Endothelial cell of umbilical vein (primary cell): ENCODE data around the gene YEATS4. TPM values are rescaled to one million over a fixed set of nuclear protein-coding genes. Genes with fewer than 3 reads are reported as not detected.

Source experiments
- BruUV-seq: library from RNA; stranded (reverse); fragments of 400-500 nt; replicated peaks from 2 replicates; lab custom pipeline; 2021; lab: Mats Ljungman, UMichigan
- CTCF ChIA-PET: fragments of 300-600, 350-600 bp; sonication (Branson Sonifier 250); formaldehyde crosslinking; loops from one replicate; lab custom pipeline; 2021; ENCODE audit warnings: antibody characterized with exemption, inconsistent platforms; lab: Charles Lee
- POLR2A ChIA-PET: fragments of 300-600, 350-600 bp; sonication (Branson Sonifier 250); formaldehyde crosslinking; loops from one replicate; lab custom pipeline; 2021; ENCODE audit warnings: antibody characterized with exemption, inconsistent platforms; lab: Charles Lee
- DNase-seq: peaks from one replicate; pipeline ENCODE4 v3.0.0-alpha.2; 2011; ENCODE audit warnings: low read depth, low spot score
- FAIRE-seq: peaks from 2 replicates; lab custom pipeline; 2011; peaks lifted over from hg19 to GRCh38; lab: Jason Lieb, UNC
- H2AFZ ChIP-seq: 2 replicates; pipeline ENCODE4 v1.6.0; 2012; ENCODE audit warnings: low read depth, low read length, control low read depth, inconsistent platforms
- H3K27ac ChIP-seq: 2 replicates; pipeline ENCODE4 v1.5.1; 2011; ENCODE audit warnings: low read depth, mild to moderate bottlenecking, control low read depth, low read length, moderate library complexity; ENCODE audit not compliant: insufficient read depth
- H3K27me3 ChIP-seq, 2 experiments: 2 replicates each; pipeline versions ENCODE4 v1.6.0 to v1.6.1; 2011; ENCODE audit warnings: low read length in 2 of 2, mixed read lengths in 1 of 2; ENCODE audit not compliant: control insufficient read depth in 2 of 2, insufficient read depth in 2 of 2
- H3K36me3 ChIP-seq, 2 experiments: 2 replicates in 1 of 2; 3 replicates in 1 of 2; pipeline ENCODE4 v1.5.1; 2011; ENCODE audit warnings: low read length in 2 of 2, mild to moderate bottlenecking in 1 of 2, moderate library complexity in 1 of 2; ENCODE audit not compliant: control insufficient read depth in 2 of 2, insufficient read depth in 2 of 2; ENCODE audit errors: extremely low read depth in 1 of 2
- H3K4me1 ChIP-seq: 3 replicates; pipeline ENCODE4 v1.5.1; 2011; ENCODE audit warnings: mild to moderate bottlenecking, low read length; ENCODE audit not compliant: control insufficient read depth, insufficient read depth; ENCODE audit errors: extremely low read depth
- H3K4me2 ChIP-seq: 2 replicates; pipeline ENCODE4 v1.6.1; 2011; ENCODE audit warnings: low read length, control low read depth, mixed read lengths; ENCODE audit not compliant: insufficient read depth
- H3K4me3 ChIP-seq, 3 experiments: fragments of 200-600 bp in 1 of 3; sonication (generic), shearing (Covaris generic) in 1 of 3; replicated peaks in 1 of 3; 2 replicates each; pipeline ENCODE4 v1.5.1; 2011 to 2016; ENCODE audit warnings: control low read depth in 3 of 3, low read length in 3 of 3, mild to moderate bottlenecking in 2 of 3, inconsistent platforms in 1 of 3, low read depth in 1 of 3, moderate library complexity in 1 of 3; ENCODE audit not compliant: insufficient read depth in 1 of 3
- H3K79me2 ChIP-seq: 2 replicates; pipeline ENCODE4 v1.6.0; 2012; ENCODE audit warnings: low read length, inconsistent platforms; ENCODE audit not compliant: control insufficient read depth, insufficient read depth
- H3K9ac ChIP-seq: replicated peaks from 2 replicates; pipeline ENCODE3; 2011; ENCODE audit warnings: low read length, control low read depth; ENCODE audit not compliant: insufficient read depth; ENCODE audit errors: extremely low read depth
- H3K9me1 ChIP-seq: replicated peaks from 3 replicates; pipeline ENCODE4 v1.6.0; 2011; ENCODE audit warnings: mild to moderate bottlenecking, low read length; ENCODE audit not compliant: control insufficient read depth, insufficient read depth; ENCODE audit errors: extremely low read depth
- H3K9me3 ChIP-seq: replicated peaks from 2 replicates; pipeline ENCODE4 v1.5.1; 2012; ENCODE audit warnings: low read length, inconsistent platforms; ENCODE audit not compliant: control insufficient read depth, insufficient read depth
- H4K20me1 ChIP-seq: replicated peaks from 2 replicates; pipeline ENCODE3; 2011; ENCODE audit warnings: mild to moderate bottlenecking, low read length; ENCODE audit not compliant: control insufficient read depth, insufficient read depth; ENCODE audit errors: extremely low read depth
- CTCF ChIP-seq, 2 donors: IDR thresholded peaks; 1 replicate in 1 of 2; 2 replicates in 1 of 2; pipeline ENCODE4 v1.5.1; 2011; ENCODE audit warnings: low read length in 2 of 2, mild to moderate bottlenecking in 2 of 2, moderate library complexity in 2 of 2, control low read depth in 1 of 2, inconsistent platforms in 1 of 2, low read depth in 1 of 2; ENCODE audit not compliant: insufficient read depth in 1 of 2; ENCODE audit errors: extremely low read depth in 1 of 2
- EZH2 ChIP-seq: IDR thresholded peaks from 2 replicates; pipeline ENCODE4 v1.6.1; 2012; ENCODE audit warnings: borderline replicate concordance, low read depth, mild to moderate bottlenecking, moderate library complexity, low read length, inconsistent platforms; ENCODE audit not compliant: severe bottlenecking
- FOS ChIP-seq: IDR thresholded peaks from 2 replicates; pipeline ENCODE4 v1.6.1; 2011; ENCODE audit warnings: mild to moderate bottlenecking, low read length, moderate library complexity, borderline replicate concordance; ENCODE audit not compliant: insufficient read depth
- GATA2 ChIP-seq: IDR thresholded peaks from 2 replicates; pipeline ENCODE4 v1.7.0; 2011; ENCODE audit warnings: low read depth, mild to moderate bottlenecking, moderate library complexity, mixed read lengths, low read length; ENCODE audit not compliant: insufficient read length, insufficient read depth
- JUN ChIP-seq: IDR thresholded peaks from 2 replicates; pipeline ENCODE4 v1.6.1; 2011; ENCODE audit warnings: borderline replicate concordance, low read depth; ENCODE audit not compliant: insufficient read length, insufficient read depth
- MAX ChIP-seq: IDR thresholded peaks from 2 replicates; pipeline ENCODE4 v1.6.1; 2011; ENCODE audit not compliant: insufficient read depth, insufficient read length
- MYC ChIP-seq: IDR thresholded peaks from one replicate; pipeline ENCODE4 v1.6.1; 2011; ENCODE audit warnings: mild to moderate bottlenecking, low read depth, low read length
- POLR2A ChIP-seq: IDR thresholded peaks from 2 replicates; pipeline ENCODE4 v1.6.1; 2012; ENCODE audit warnings: low read depth, mild to moderate bottlenecking, control low read depth, low read length
- POLR2AphosphoS5 ChIP-seq: IDR thresholded peaks from 2 replicates; pipeline ENCODE4 v1.6.1; 2012; ENCODE audit warnings: low read depth, mild to moderate bottlenecking, control low read depth, low read length, moderate library complexity; ENCODE audit not compliant: insufficient read depth
- dilution Hi-C: fragments of 300-500 bp; cut with MboI; formaldehyde crosslinking; loops from one replicate; pipeline ENCODE4 v1.15.0; 2019; ENCODE audit warnings: low sequenced_read_pairs; ENCODE audit not compliant: extremely low pct_ligation_motif_present
- intact Hi-C: fragments of 100-400 bp; cut with micrococcal nuclease; formaldehyde crosslinking; loops from one replicate; pipeline ENCODE4 v1.10.0; 2022
- polyA plus RNA-seq, 4 experiments: library from polyadenylated mRNA; depleted of rRNA in 3 of 4; stranded (reverse) in 3 of 4; unstranded in 1 of 4; fragments of >200 nt; gene quantifications; 2 replicates each; pipeline versions ENCODE4 v1.2.1 to v1.2.3, GENCODE V29; 2011 to 2012; ENCODE audit warnings: missing spikeins in 1 of 4
- total RNA-seq: library from RNA; stranded (reverse); gene quantifications from 2 replicates; pipeline ENCODE4 v1.2.3, GENCODE V29; 2021

YEATS4 gene
- total and polyA plus RNA-seq, 2 donors (not counting 3 experiments of a cell fraction or from before 2014, with no cell fraction given): 13.6 to 16.7 TPM

- TF ChIP-seq CTCF (IDR thresholded peaks at IDR 0.05; ENCODE audit: extremely low read depth in 1 of 2, insufficient read depth in 1 of 2, low read depth in 1 of 2, low read length in 2 of 2) (no peak), GATA2 (no peak), JUN (no peak), MAX (no peak), MYC (no peak), POLR2A (no peak), POLR2AphosphoS5 (no peak), EZH2 (no peak), FOS (no peak)
Measured at GRCh38 chr12:69324797-69325466, 34.6 kb upstream of the YEATS4 start.

More at GRCh38 chr12:69324797-69325466, 34.6 kb upstream of the YEATS4 start:
- POLR2A ChIA-PET: no interaction called here
- FAIRE-seq: no peak
- Histone ChIP-seq H3K36me3 (no peaks in the 10 kb centered on the region), H2AFZ (no peak overlapping the region), H3K27me3 (peaks cover 15 to 35% of the 10 kb centered on the region in 2 experiments), H3K9ac (no peak overlapping the region), H4K20me1 (no peaks in the 10 kb centered on the region), H3K9me3 (no peaks in the 10 kb centered on the region), H3K9me1 (no peaks in the 10 kb centered on the region), H3K4me1 (no peaks in the 10 kb centered on the region), H3K4me3 (no peak overlapping the region), H3K4me2 (no peak overlapping the region), H3K27ac (no peak overlapping the region), H3K79me2 (no peaks in the 10 kb centered on the region)
- CTCF ChIA-PET: interaction anchor here (0.9 kb wide), 1 partner anchor 34 kb away, joined by 3 read pairs; no protein-coding TSS in a partner anchor
- BruUV-seq: no TSS peak
- dilution Hi-C loops (no loop called here), intact Hi-C loops (no loop called here)
- no peak for DNase-seq
